NCI-H510A treated with DMSO at 0.1 percent for 48 hours (cell line): ENCODE data around the gene ARMH2.

Experiments
- DNase-seq: peaks from one replicate; lab custom pipeline; 2025; lab: John Stamatoyannopoulos, UW

The ARMH2 gene

GRCh38 chr6:24798740-24799540 is at the start of gene ARMH2:
Gene ARMH2 (minus strand): TSS chr6:24798917. CDS start chr6:24798857, 60 bp downstream.
- no peak for DNase-seq

DNA sequence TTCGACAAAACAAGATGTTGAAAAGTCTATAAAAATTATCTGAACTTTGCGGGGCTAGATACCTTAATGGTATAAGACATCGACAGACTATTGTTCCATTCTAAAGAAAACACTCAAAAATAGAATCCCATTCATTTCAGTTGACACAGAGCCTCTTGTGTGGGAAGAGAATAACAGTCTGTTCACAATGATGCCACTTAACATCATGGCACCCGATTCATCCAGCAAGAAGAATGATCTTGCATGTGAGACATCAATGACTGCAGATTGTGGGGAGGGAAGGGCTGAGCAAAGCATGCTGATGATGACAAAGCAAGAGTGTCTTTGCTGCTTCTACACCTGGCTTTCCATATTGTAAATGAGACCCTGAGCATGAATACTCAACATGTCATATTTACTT is 49.7 kb upstream of the ARMH2 start:
- DNase-seq: peak; percentile 9

DNA sequence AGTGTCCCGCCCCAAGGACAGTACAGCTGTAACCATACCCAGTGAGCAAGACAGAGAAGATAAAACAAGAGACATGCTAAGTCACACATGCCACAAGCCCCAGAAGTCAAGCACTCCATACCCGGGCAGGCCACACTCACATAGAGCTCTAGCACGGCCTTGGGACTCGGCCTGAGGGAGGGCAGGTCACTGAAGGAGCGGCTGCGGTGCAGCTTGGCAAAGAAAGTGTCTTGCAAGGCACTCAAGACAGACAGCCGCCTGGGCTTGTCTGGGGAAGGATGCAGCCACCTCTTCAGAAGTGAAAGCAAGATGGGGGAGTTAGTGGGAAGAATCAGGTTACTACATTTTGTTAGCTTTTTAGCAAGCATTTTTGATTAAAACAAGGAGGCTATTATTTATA is 48.7 kb upstream of the ARMH2 start:
- no peak for DNase-seq

DNA sequence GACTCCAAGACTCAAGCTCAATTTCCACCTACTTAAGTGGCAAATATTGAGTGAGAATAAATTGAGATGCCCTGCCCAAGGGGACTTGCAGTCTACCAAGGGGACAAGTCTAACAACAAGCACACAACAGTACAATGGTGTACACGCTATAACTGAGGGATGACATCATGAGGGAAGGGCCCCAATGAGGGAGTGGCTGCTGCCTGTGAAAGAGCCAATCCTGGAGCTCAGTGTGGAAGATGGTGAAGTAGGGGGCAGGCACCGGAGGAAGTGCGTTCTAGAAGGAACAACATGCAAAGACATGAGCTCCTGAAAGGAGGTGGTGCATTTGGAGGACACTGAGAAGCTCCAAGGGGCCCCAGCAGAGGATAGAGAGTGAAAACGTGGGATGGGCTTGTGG is 46.9 kb upstream of the ARMH2 start:
- no peak for DNase-seq

GRCh38 chr6:24844903-24845302 is 46.2 kb upstream of the ARMH2 start:
- DNase-seq: no peak

DNA sequence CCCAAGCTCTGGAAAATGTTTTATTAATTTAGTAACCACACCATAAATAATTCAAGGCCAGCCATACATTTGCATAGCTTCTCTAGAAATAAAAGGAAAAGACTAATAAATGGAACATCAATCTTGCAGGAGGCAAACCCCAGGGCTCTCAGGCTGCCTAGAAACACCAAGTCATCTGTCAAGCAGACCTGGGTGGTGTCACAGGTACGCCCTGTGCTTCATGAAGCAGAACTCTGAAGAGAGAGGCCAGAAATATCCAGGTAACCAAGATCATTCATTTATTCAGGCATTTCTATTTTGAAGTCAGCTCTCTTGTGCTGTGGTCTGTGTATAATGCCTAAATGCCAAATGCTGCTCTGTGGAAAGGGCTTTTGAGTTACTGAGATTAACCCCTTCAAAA is 45.3 kb upstream of the ARMH2 start:
- no peak for DNase-seq

DNA sequence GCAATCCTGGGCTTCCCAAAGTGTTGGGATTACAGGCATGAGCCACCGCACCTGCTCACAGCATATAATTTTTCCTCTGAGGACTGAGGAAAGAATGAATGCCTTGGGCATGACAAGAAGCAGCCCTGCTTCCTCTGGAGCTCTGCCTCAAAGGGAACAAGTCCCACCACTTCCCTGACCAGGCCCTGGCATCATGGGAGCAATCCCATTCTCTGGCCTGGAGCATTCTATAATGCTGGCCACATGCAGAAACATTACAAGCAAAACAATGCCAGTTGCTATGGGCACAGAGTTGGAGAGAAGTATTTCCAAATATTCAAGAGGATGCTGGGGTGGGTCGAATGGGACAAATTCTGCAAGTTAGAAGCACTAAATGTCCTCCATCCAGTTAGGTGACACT is 41.5 kb upstream of the ARMH2 start:
- no peak for DNase-seq

- no peak for DNase-seq
Measured at GRCh38 chr6:24838994-24839393, 40.3 kb upstream of the ARMH2 start.

DNA sequence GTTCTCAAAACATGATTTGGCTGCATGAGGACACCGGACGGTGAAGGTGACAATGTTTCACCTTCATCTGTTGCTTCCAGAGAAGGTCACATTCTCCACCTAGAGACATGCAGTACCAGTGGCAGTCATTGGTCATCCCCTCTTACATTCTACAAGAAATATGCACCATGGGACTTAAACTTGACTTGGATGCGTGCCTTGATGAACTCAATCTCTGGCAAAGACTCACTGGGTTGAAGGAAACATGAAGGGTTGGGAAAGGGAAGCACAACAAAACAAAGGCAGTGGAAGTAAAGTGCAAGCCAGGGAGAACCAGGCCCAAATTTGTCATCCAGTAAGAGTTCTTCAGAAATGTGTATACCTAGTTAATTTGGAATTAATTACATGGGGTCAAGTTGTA is 39.4 kb upstream of the ARMH2 start:
- DNase-seq: no peak

- no peak for DNase-seq
Measured at GRCh38 chr6:24836109-24836508, 37.4 kb upstream of the ARMH2 start.

- no peak for DNase-seq
Measured at GRCh38 chr6:24833711-24834386, 35.1 kb upstream of the ARMH2 start.

- DNase-seq: no peak
Measured at GRCh38 chr6:24832794-24833193, 34.1 kb upstream of the ARMH2 start.

DNA sequence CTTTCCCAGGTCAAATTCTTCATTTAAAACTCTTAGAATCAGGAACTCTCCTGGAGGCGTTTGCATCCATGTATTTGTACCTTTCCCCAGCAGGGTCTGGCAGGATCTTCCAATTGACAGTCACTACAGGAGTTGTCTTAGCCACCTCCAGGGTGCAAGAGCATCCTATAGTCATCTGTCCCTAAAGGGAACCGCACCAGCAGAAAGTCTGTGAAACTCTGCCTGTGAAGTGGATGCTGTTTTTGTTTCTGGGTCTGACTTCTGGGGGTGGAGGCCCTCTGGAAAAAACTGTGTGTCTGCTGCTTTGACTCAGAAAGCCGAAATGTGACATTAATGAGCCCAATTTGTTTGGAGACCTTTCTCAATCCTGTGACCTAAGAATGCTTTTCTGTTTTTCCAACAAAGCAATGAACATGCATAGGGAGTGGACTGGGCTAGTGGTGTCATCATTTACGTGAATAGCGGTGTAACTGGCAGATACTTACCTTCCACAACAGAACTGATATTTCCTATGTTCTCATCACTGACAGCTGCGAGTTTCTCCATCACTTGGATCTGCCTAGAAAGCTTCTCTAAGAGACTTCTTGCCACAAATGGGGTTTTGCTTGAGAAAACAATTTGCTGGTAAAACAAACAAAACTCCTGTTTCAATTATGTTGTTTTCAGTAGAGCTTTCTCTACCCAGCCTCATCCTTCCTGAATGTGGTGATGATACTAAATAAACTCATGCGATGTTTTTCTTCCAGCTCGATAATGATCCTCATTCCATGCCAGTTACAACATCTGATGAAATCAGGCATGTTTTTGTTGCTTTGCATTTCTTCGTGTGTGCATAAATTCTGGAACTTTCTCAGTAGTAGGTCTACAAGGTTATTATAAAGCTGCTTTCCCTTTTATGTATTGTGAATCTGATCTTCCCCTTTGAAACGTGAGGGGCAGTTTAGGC is 33.3 kb upstream of the ARMH2 start:
- DNase-seq: no peak

DNA sequence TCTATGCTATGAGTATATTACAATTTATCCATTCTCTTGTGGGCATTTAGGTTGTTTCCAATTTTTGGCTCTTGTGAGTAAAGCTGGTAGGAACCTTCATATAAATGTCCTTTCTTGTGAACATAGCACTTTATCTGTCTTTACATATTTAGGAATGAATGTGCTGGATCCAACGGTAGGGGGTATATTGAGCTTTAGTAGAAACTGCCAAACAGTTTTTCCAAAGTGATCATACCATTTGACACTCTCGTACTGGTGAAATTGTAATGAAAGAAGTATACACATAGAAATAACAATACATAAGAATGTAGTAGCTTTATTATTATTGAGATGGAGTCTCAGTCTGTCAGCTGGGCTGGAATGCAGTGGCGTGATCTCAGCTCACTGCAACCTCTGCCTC is 30.9 kb upstream of the ARMH2 start:
- no peak for DNase-seq

- no peak for DNase-seq
Measured at GRCh38 chr6:24827970-24828369, 29.3 kb upstream of the ARMH2 start.

- no peak for DNase-seq
Measured at GRCh38 chr6:24827162-24827561, 28.4 kb upstream of the ARMH2 start.

GRCh38 chr6:24825130-24825630 is 26.5 kb upstream of the ARMH2 start:
- DNase-seq: no peak

DNA sequence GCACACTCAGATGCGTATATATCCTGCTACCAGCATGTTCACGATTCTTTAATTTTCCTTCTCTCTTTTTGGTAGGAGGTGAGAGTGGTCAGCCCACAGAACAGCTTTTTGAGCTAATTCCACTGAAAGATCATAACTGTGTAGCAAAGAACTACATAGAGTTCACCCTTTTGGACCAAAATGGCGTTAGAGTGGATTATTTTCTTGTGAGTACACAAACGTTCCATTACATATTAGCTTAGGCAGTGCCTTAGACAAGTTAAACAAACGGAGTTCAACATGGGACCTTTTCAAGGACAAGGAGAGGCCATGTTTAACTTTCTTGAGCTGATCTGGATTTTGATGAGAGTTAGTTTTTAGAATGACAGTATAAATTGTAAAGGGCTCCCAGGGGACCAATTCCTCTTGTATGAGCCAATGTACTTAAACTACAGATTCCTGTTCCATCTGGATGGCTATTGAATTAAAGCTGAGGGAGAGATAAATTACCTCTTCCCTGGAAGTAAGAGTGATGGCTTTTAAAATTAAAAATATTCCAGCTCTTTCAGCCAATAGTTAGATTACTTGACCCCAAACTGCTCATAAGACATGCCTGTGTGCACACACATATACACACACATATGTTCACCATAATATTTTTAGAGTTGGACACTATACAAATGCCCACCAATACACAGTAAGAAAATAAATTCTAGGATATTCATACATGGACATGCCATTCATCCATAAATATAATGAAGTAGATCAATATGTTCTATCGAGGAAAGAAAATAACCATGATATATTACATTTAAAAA is 25.6 kb upstream of the ARMH2 start:
- DNase-seq: no peak

GRCh38 chr6:24823185-24823584 is 24.5 kb upstream of the ARMH2 start:
- no peak for DNase-seq

GRCh38 chr6:24822696-24823095 is 24.0 kb upstream of the ARMH2 start:
- DNase-seq: no peak

DNA sequence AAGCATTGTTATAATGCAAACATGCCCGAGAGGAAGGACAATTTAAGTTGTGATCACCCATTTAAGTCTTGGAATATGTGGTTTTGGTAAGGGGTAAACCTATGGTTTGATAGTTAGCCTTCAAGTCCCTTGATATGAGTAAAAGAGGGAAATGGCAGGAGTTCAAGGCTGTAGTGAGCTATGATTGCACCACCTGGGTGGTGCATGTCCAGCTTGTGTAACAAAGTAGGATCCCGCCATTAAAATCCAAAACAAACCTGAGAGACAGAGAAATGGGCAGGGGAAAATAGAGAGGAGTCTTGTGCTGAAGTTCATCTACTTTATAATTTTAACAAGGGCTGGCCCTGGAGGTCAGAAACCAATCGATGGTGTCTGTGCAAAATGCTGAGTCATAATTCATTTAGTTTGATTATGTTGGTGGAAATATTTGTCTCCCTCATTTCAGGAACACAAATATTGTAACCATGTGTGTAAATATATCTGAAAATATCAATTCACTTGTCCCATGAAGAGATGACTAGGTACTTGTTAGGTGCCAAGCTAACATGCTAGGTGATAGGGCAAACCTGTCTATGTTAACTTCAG is 23.2 kb upstream of the ARMH2 start:
- no peak for DNase-seq
